ENCODE results near the gene UVRAG.

UVRAG gene

DNA sequence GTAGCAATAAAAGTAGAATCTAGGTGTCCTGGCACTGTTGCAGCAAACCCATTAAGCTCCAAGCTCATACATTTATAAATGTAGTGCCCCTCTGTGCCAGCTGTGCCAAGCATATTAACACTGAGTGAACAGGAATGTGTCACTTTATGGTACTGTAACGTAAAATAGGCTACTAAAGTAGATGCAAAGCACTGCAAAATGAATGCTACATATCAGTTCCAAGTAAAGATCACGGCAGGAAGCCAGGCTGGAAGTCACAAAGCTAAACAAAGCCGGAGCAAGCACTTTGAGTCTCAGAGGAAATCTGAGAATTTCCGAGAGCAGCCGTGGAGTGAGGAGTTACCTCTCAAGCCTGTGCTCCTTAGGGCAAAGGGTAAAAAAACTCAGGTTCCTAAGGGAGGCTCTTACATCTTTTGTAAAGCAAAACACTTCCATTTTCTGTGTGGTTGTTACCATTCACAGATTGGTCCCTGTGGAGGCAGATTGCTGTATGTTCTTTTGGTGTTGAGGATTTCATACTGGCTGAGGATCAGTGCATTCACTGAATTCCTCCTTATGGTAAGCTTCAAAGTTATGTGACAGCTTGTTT is 305.6 kb downstream of the UVRAG start:
- no peak overlapping the region for H3K56ac ChIP-seq (ENCODE audit: low read length)
- no peak overlapping the region for H3K4me3 ChIP-seq (ENCODE audit: low read length)
- no peaks in the 10 kb centered on the region for H3K79me1 ChIP-seq (ENCODE audit: low read length)
- H3K36me3 ChIP-seq (ENCODE audit: control insufficient read depth, insufficient read depth, low read length) = no peaks in the 10 kb centered on the region
- H2BK15ac ChIP-seq (replicated peaks; ENCODE audit: low read depth) = no peak overlapping the region
- H2AK5ac ChIP-seq (ENCODE audit: low read length) = no peak overlapping the region
- H3K27ac ChIP-seq (ENCODE audit: low read depth, low read length) = no peak overlapping the region
- no peak overlapping the region for H3K18ac ChIP-seq (ENCODE audit: low read length)
- H3K9ac ChIP-seq (ENCODE audit: low read length) = no peak overlapping the region
- H2BK120ac ChIP-seq (ENCODE audit: low read depth, low read length) = no peak overlapping the region
- H3K23ac ChIP-seq (ENCODE audit: low read length) = no peak overlapping the region
- WGBS (ENCODE audit: extremely low coverage, insufficient coverage, low lambda C conversion rate) = no CpG with 5 or more reads among the region's 5 CpGs
- no peaks in the 10 kb centered on the region for H3K79me2 ChIP-seq (ENCODE audit: control insufficient read depth, insufficient read depth, low read length)
- H2BK5ac ChIP-seq (ENCODE audit: low read length) = no peak overlapping the region
- H3K4me2 ChIP-seq (ENCODE audit: low read length) = no peak overlapping the region
- no peaks in the 10 kb centered on the region for H3K27me3 ChIP-seq (ENCODE audit: insufficient read depth, low read length, poor library complexity)
- no peak overlapping the region for H4K8ac ChIP-seq (ENCODE audit: low read depth, low read length)
- no peaks in the 10 kb centered on the region for H3K4me1 ChIP-seq (ENCODE audit: control insufficient read depth, low read depth, low read length)
- DNase-seq = peak; percentile 36
- H3K4ac ChIP-seq (ENCODE audit: low read depth, low read length) = no peak overlapping the region
- no peak overlapping the region for H4K5ac ChIP-seq (ENCODE audit: low read length)

GRCh38 chr11:76123248-76123647 is 308.2 kb downstream of the UVRAG start:
- no peak for DNase-seq
- H3K79me2 ChIP-seq (ENCODE audit: control insufficient read depth, insufficient read depth, low read length) = no peaks in the 10 kb centered on the region
- no peak overlapping the region for H3K27ac ChIP-seq (ENCODE audit: low read depth, low read length)
- H3K18ac ChIP-seq (ENCODE audit: low read length) = no peak overlapping the region
- H4K5ac ChIP-seq (ENCODE audit: low read length) = no peak overlapping the region
- H2AK5ac ChIP-seq (ENCODE audit: low read length) = no peak overlapping the region
- H4K8ac ChIP-seq (ENCODE audit: low read depth, low read length) = no peak overlapping the region
- no peaks in the 10 kb centered on the region for H3K4me1 ChIP-seq (ENCODE audit: control insufficient read depth, low read depth, low read length)
- WGBS (ENCODE audit: extremely low coverage, insufficient coverage, low lambda C conversion rate) = no CpG with 5 or more reads among the region's 4 CpGs
- H3K4ac ChIP-seq (ENCODE audit: low read depth, low read length) = no peak overlapping the region
- no peak overlapping the region for H3K23ac ChIP-seq (ENCODE audit: low read length)
- no peaks in the 10 kb centered on the region for H3K79me1 ChIP-seq (ENCODE audit: low read length)
- no peaks in the 10 kb centered on the region for H3K27me3 ChIP-seq (ENCODE audit: insufficient read depth, low read length, poor library complexity)
- no peak overlapping the region for H2BK120ac ChIP-seq (ENCODE audit: low read depth, low read length)
- no peak overlapping the region for H3K9ac ChIP-seq (ENCODE audit: low read length)
- H2BK5ac ChIP-seq (ENCODE audit: low read length) = no peak overlapping the region
- H3K4me2 ChIP-seq (ENCODE audit: low read length) = no peak overlapping the region
- no peak overlapping the region for H3K56ac ChIP-seq (ENCODE audit: low read length)
- no peak overlapping the region for H2BK15ac ChIP-seq (replicated peaks; ENCODE audit: low read depth)
- no peaks in the 10 kb centered on the region for H3K36me3 ChIP-seq (ENCODE audit: control insufficient read depth, insufficient read depth, low read length)
- H3K4me3 ChIP-seq (ENCODE audit: low read length) = no peak overlapping the region

DNA sequence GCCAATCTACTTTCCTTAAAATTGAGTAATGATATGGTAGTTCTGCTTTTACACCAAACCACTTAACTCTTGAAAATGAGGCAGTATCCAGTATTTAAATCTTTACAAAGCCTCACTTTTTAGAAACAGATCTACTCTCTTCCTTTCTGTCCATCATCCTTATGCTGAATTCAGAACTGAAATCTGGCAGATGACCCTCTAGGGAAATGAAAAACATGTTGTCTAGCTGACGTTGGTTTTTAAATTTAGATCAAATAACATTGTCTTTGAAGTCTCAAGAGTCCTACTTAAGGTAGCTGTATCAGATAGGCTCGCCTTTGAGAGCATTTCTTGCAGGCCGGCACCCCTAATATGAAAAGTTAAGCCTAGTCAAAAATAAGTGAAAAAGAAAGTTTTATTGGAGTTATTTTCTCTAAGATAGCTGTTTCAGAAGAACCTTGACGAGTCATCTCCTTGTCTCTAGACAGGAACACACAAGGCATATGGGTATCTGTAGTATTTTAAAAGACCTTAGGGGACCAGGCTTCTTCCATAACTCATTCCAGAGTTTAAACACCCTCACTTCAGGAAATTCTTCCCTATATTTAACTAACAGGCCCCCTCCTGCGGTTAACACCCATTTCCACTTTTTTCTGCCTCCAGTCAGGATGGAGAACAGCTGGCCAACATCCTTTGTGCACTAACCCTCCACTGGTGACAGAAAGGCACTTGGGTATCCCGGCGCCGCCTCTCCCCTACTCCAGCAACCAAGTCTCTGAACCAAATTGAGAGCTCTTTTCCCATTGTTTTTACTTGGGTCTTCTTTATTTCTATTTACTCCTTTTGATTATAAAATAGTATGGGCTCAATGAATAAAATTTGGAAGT is 310.1 kb downstream of the UVRAG start:
- Histone ChIP-seq H3K27me3 (ENCODE audit: insufficient read depth, low read length, poor library complexity) (no peaks in the 10 kb centered on the region), H3K9ac (ENCODE audit: low read length) (no peak overlapping the region), H3K4me1 (ENCODE audit: control insufficient read depth, low read depth, low read length) (no peaks in the 10 kb centered on the region), H3K79me2 (ENCODE audit: control insufficient read depth, insufficient read depth, low read length) (no peaks in the 10 kb centered on the region), H3K36me3 (ENCODE audit: control insufficient read depth, insufficient read depth, low read length) (no peaks in the 10 kb centered on the region), H3K4ac (ENCODE audit: low read depth, low read length) (no peak overlapping the region), H4K8ac (ENCODE audit: low read depth, low read length) (no peak overlapping the region), H3K18ac (ENCODE audit: low read length) (no peak overlapping the region), H4K5ac (ENCODE audit: low read length) (no peak overlapping the region), H2BK15ac (replicated peaks; ENCODE audit: low read depth) (no peak overlapping the region), H3K27ac (ENCODE audit: low read depth, low read length) (no peak overlapping the region), H3K23ac (ENCODE audit: low read length) (no peak overlapping the region), H2AK5ac (ENCODE audit: low read length) (no peak overlapping the region), H3K4me2 (ENCODE audit: low read length) (no peak overlapping the region), H3K4me3 (ENCODE audit: low read length) (no peak overlapping the region), H3K56ac (ENCODE audit: low read length) (no peak overlapping the region), H2BK120ac (ENCODE audit: low read depth, low read length) (no peak overlapping the region), H3K79me1 (ENCODE audit: low read length) (no peaks in the 10 kb centered on the region), H2BK5ac (ENCODE audit: low read length) (no peak overlapping the region)
- no peak for DNase-seq
- WGBS (ENCODE audit: extremely low coverage, insufficient coverage, low lambda C conversion rate) = no CpG with 5 or more reads among the region's 8 CpGs

DNA sequence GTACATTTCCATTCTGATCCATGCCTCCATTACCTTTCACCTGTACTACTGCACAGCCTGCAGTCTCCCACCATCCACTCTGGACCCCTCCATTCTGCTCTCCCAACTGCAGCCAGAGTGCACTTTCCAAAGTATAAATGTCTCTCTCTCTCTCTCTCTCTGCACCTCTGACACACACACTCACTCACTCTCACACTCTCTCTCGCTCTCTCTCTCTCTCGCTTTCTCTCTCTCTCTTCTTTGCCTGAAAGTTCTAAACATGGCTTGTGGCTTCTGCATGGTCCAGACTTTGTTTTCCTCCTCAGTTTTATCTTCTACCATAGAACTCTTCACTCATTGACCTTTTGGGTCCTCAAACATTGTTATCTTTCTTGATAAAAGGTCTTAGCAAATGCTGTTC is 314.7 kb downstream of the UVRAG start:
- Histone ChIP-seq H3K4me2 (ENCODE audit: low read length) (no peak overlapping the region), H2AK5ac (ENCODE audit: low read length) (no peak overlapping the region), H3K27ac (ENCODE audit: low read depth, low read length) (no peak overlapping the region), H3K4me1 (ENCODE audit: control insufficient read depth, low read depth, low read length) (peaks cover 1% of the 10 kb centered on the region), H3K4me3 (ENCODE audit: low read length) (no peak overlapping the region), H3K4ac (ENCODE audit: low read depth, low read length) (no peak overlapping the region), H3K56ac (ENCODE audit: low read length) (no peak overlapping the region), H2BK5ac (ENCODE audit: low read length) (no peak overlapping the region), H3K79me1 (ENCODE audit: low read length) (no peaks in the 10 kb centered on the region), H4K5ac (ENCODE audit: low read length) (no peak overlapping the region), H4K8ac (ENCODE audit: low read depth, low read length) (no peak overlapping the region), H3K9ac (ENCODE audit: low read length) (no peak overlapping the region), H3K18ac (ENCODE audit: low read length) (no peak overlapping the region), H3K79me2 (ENCODE audit: control insufficient read depth, insufficient read depth, low read length) (no peaks in the 10 kb centered on the region), H3K36me3 (ENCODE audit: control insufficient read depth, insufficient read depth, low read length) (no peaks in the 10 kb centered on the region), H3K23ac (ENCODE audit: low read length) (no peak overlapping the region), H2BK15ac (replicated peaks; ENCODE audit: low read depth) (no peak overlapping the region), H2BK120ac (ENCODE audit: low read depth, low read length) (no peak overlapping the region), H3K27me3 (ENCODE audit: insufficient read depth, low read length, poor library complexity) (no peaks in the 10 kb centered on the region)
- no peak for DNase-seq
- 100% methylated on average over 2 of the region's 2 CpGs for WGBS (ENCODE audit: extremely low coverage, insufficient coverage, low lambda C conversion rate)

DNA sequence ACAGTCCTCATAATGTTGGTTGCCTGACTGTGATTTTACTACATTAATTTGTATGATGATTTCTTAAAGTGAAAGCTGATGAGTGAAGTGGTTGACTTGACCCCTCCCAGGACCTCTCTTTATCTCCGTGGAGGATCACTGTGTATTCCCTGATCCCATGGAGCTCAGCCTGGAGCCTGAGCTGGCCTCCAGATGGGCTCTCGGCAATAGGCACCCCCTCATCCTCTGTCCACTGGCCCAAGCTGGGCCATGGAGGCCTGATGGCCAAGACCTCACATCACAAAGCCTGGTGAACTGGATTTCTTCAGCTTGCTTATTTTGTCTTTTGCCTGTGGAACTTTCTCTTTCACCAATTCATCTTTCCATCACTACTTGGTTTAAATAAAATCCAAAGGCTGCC is 316.1 kb downstream of the UVRAG start:
- Histone ChIP-seq H4K8ac (ENCODE audit: low read depth, low read length) (no peak overlapping the region), H4K5ac (ENCODE audit: low read length) (no peak overlapping the region), H3K27me3 (ENCODE audit: insufficient read depth, low read length, poor library complexity) (no peaks in the 10 kb centered on the region), H3K4me3 (ENCODE audit: low read length) (no peak overlapping the region), H2BK5ac (ENCODE audit: low read length) (no peak overlapping the region), H3K23ac (ENCODE audit: low read length) (no peak overlapping the region), H3K79me1 (ENCODE audit: low read length) (no peaks in the 10 kb centered on the region), H2BK15ac (replicated peaks; ENCODE audit: low read depth) (no peak overlapping the region), H3K4ac (ENCODE audit: low read depth, low read length) (no peak overlapping the region), H2AK5ac (ENCODE audit: low read length) (no peak overlapping the region), H3K56ac (ENCODE audit: low read length) (no peak overlapping the region), H3K4me2 (ENCODE audit: low read length) (no peak overlapping the region), H2BK120ac (ENCODE audit: low read depth, low read length) (no peak overlapping the region), H3K18ac (ENCODE audit: low read length) (no peak overlapping the region), H3K27ac (ENCODE audit: low read depth, low read length) (no peak overlapping the region), H3K36me3 (ENCODE audit: control insufficient read depth, insufficient read depth, low read length) (no peaks in the 10 kb centered on the region), H3K79me2 (ENCODE audit: control insufficient read depth, insufficient read depth, low read length) (no peaks in the 10 kb centered on the region), H3K9ac (ENCODE audit: low read length) (no peak overlapping the region), H3K4me1 (ENCODE audit: control insufficient read depth, low read depth, low read length) (peaks cover 1% of the 10 kb centered on the region)
- WGBS (ENCODE audit: extremely low coverage, insufficient coverage, low lambda C conversion rate) = no CpG with 5 or more reads among the region's 2 CpGs
- no peak for DNase-seq
